Activated T-cell treated with anti-CD3 and anti-CD28 coated beads for 4 hours (primary cell): ENCODE measurements around the gene EEF1B2.
"Not testable (repeated sequence)": the region's sequence is repeated elsewhere in the genome, so short reads cannot be mapped to it uniquely, and the experiment has no call there.

ENCODE experiments used
- DNase-seq: peaks from one replicate; pipeline ENCODE4 v3.0.0-alpha.2; 2020

EEF1B2 gene

GRCh38 chr2:206159346-206160124 is at the start of gene EEF1B2, which contains the start of gene NDUFS1:
EEF1B2 (plus strand) TSS chr2:206159895; CDS start chr2:206159980, 85 bp downstream.
NDUFS1 (minus strand) TSS chr2:206159444; CDS start chr2:206153678, 5,766 bp downstream.
- DNase-seq = peak; percentile 93

DNA sequence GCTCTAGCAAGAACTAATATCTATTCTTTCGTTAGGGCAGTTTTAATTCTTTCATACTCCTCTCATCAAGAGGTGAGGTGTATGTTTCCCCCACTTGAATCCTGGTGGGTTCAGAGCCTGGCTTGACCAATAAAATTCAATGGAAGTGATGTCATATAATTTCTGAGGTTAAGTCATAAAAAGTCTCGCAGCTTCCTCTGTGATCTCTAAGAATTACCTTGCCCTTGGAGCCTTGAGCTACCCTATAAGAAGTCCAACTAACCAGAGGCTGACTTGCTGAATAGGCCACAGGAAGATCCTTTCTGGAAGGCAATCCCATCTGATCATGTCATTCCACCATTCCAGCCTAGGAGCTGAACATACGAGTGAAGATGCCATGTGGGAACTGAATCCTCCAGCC is 47.6 kb upstream of the EEF1B2 start:
- DNase-seq = no peak

DNA sequence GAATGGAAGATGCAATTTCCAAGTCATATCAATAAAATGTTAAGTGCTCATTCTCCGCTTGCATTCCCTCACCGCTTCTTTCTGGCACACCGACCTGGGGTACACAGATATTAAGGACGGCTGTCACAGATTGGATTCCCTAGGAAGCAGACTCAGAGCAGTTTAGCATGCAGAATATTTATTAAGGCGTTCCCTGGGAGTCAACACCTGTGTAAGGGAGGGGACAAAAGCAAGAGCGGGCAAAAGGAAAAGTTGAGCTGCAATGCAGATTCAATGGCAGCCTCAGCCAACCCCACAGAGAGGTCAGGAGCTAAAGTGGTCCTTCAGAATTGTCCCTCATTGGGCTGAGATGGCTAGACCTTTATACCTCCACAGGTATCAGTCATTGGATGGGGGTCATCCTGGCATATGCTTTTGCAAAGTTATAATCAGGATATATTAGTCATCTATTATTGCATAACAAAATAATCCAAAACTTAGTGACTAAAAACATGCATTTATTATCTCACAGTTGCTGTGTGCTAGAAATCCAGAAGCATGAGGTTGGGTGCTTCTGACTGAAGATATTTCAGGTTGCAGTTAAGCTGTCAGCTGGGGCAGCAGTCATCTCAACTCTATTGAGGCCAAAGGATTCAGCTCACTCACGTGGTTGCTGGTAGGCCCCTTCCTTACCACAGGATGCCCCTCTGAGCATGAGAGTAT is 46.7 kb upstream of the EEF1B2 start:
- no peak for DNase-seq

GRCh38 chr2:206115026-206115578 is 44.6 kb upstream of the EEF1B2 start:
- no peak for DNase-seq

GRCh38 chr2:206116278-206116677 is 43.4 kb upstream of the EEF1B2 start:
- no peak for DNase-seq

DNA sequence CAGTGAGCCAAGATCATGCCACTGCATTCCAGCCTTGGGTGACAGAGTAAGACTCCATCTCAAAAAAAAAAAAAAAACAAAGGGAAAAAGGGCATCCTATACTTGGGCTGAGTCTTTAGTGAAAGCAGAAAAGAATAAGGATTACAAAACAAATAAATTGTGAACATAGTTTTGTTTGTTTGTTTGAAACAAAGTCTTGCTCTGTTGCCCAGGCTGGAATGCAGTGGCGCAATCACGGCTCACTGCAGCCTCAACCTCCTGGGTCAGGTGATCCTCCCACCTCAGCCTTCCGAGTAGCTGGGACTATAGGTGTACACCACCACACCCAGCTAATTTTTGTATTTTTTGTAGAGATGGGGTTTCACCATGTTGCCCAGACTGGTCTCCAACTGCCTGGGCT is 37.1 kb upstream of the EEF1B2 start:
- not testable (repeated sequence) for DNase-seq

- no peak for DNase-seq
Observed at GRCh38 chr2:206125901-206126300, 33.8 kb upstream of the EEF1B2 start.

- DNase-seq = no peak
Observed at GRCh38 chr2:206127656-206128055, 32.0 kb upstream of the EEF1B2 start.

GRCh38 chr2:206143451-206143850 is 16.2 kb upstream of the EEF1B2 start:
- DNase-seq = no peak

GRCh38 chr2:206144383-206144782 is 15.3 kb upstream of the EEF1B2 start:
- no peak for DNase-seq

GRCh38 chr2:206145665-206146064 is 14.0 kb upstream of the EEF1B2 start:
- no peak for DNase-seq

GRCh38 chr2:206149330-206149729 is 10.4 kb upstream of the EEF1B2 start:
- DNase-seq = no peak

- DNase-seq = no peak
Observed at GRCh38 chr2:206150168-206150567, 9.5 kb upstream of the EEF1B2 start.

DNA sequence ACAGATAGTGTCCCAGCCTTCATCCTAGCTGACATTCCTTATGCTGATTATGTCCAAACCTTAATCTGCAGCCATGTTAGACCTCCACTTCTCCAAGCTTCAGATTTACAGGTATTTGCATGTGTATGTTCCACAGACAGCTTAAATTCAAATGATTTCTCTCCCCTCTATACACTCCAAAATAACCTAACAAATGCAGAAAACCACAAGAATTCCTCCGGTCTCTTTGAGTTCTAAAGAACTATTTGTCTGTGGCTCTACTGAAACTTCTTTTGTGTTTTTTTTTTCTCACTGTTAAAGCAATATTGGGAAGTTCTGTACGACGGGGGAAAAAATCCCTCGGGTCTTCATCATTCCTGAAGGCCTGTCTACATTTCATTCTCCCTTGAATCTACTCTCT is 9.1 kb upstream of the EEF1B2 start:
- DNase-seq = no peak

GRCh38 chr2:206154197-206154596 is 5.5 kb upstream of the EEF1B2 start:
- no peak for DNase-seq

GRCh38 chr2:206157014-206157413 is 2.7 kb upstream of the EEF1B2 start:
- DNase-seq = not testable (repeated sequence)

DNA sequence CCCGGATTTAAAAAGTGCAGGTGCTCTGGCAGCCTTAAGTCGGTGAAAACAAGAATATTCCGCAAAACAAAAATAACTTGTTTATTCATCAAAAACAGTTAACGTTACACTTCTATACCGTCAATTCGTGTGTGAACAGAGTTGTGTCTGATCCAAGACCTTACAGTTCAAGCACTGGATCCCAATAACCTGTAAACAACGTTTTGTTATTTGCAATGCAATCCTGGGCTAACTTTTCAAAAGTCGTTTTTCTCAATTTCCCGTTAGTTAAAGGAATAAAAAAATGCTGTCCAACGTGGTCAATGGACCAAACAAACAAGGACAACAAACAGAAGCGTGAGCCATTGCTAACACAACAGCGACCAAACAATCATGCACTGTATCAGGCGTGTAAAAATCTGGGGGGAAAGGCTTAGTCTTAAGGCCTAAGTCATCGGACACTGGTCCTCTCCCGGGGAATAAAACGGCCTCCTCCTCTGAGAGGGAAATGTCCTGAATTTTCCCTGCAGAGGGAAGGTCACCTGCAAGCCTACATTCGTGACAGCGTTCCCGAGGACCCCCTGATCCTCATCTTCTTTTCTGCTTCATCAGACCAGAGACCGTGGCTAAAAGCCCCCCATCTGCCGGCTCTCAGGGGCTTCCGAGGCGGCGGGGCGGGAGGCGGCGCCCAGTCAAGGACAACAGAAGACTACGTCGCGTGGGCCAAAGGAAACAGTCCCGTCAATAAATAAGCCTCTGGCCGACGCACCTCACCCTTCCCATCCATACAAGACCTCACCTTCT is 941 bp upstream of the EEF1B2 start:
- no peak for DNase-seq

- no peak for DNase-seq
Observed at GRCh38 chr2:206160125-206160806, 571 bp downstream of the EEF1B2 start.

- DNase-seq = no peak
Observed at GRCh38 chr2:206160807-206161179, 1.1 kb downstream of the EEF1B2 start.

GRCh38 chr2:206162401-206162800 is 2.7 kb downstream of the EEF1B2 start:
- not testable (repeated sequence) for DNase-seq

DNA sequence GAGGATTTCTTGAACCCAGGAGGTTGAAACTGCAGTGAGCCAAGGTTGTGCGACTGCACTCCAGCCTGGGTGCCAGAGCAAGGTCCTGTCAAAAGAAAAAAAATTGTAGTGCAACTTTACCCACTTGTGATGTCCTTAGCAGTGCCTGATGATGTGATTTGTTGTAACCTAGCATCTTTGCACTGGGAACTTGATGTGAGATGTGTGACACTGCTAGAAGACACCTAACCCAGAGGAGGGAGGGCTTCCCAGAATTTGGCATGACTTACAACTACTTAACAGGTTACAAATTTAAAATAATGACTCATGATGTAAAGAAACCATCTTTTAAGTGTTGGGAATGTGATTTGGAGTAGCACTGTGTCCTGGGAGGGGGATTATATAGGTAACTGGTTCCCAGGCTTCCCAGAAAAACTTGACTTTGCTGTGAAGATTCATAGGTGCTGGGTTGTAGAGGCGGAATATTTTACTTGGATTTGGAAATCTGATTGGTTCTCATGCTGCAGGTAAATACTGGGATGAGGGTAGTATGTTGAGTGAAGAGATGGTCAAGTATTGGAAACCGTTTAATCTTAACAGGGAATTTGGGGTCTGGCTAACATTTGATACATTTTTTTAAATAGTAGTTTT is 3.7 kb downstream of the EEF1B2 start:
- no peak for DNase-seq

DNA sequence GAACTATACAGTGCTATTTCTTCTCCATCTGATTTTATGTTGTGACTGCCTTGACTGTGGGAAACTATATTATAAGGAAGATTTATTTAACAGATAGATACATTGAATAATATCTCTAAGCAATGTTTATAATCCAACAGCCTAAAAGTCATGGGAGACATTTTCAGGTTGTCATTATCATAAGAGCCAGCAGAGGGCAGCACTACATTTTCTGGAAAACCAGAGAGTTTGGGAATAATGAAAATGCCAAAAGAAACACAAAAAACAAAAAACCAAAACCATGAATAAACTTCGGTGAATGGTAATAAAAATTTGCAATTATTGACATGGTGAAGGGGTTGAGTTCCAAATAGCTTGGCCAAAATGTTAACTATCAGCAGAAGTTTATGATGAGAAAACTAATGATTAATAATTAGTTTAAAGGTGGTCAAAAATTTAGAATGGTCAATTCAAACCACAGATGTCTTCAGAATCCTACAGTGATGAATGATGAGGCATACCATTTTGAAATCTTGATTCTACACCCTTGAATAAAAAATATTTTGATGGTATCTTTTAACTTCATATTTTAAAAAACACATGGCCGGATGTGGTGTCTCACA is 4.7 kb downstream of the EEF1B2 start:
- DNase-seq = peak; percentile 24
